ENCODE data around the gene SLC22A2. TPM values are rescaled to one million over a fixed set of nuclear protein-coding genes. Genes with fewer than 3 reads are reported as not detected.

The SLC22A2 gene
- polyA plus RNA-seq, 3 donors: not detected

GRCh38 chr6:160282444-160282843 is 23.8 kb upstream of the SLC22A2 start:
- Mint-ChIP-seq H3K36me3 (no peaks in the 10 kb centered on the region), H3K27me3 (ENCODE audit: low read depth in 3 of 3) (peaks cover 0 to 4% (median 2%) of the 10 kb centered on the region in 3 donors), H3K9me3 (peaks cover 0 to 5% (median 0%) of the 10 kb centered on the region in 7 donors), H3K27ac (no peak overlapping the region), H3K4me1 (no peaks in the 10 kb centered on the region), H3K4me3 (no peak overlapping the region)
- H3K79me2 ChIP-seq (ENCODE audit: insufficient read depth, low read length): no peaks in the 10 kb centered on the region
- no peak overlapping the region for H3K4me3 ChIP-seq (replicated peaks in 1 of 3; ENCODE audit: low read depth in 2 of 3, low read length in 3 of 3)
- no peaks in the 10 kb centered on the region for H3K27me3 ChIP-seq (ENCODE audit: control insufficient read depth in 2 of 2, insufficient read depth in 2 of 2, low read length in 2 of 2)
- H3K9ac ChIP-seq (ENCODE audit: insufficient read depth, low read length, poor library complexity, severe bottlenecking): no peak overlapping the region
- H3K4me1 ChIP-seq (ENCODE audit: control insufficient read depth in 1 of 2, insufficient read depth in 2 of 2, low read length in 2 of 2): no peaks in the 10 kb centered on the region
- H3K36me3 ChIP-seq (replicated peaks in 1 of 2; ENCODE audit: control insufficient read depth in 1 of 2, insufficient read depth in 2 of 2, low read length in 2 of 2): no peaks in the 10 kb centered on the region
- no peak for DNase-seq
- H3K4me2 ChIP-seq (replicated peaks; ENCODE audit: extremely low read depth, low read length, poor library complexity, severe bottlenecking): no peak overlapping the region
- intact Hi-C loops (cut with micrococcal nuclease): no loop called here
- H2AFZ ChIP-seq (ENCODE audit: insufficient read depth, low read depth, low read length, poor library complexity, severe bottlenecking): no peak overlapping the region
- no peak overlapping the region for H3K27ac ChIP-seq (ENCODE audit: low read depth in 1 of 2, low read length in 2 of 2)
- no peak for TF ChIP-seq CTCF (IDR thresholded peaks at IDR 0.05)
- no peaks in the 10 kb centered on the region for H4K20me1 ChIP-seq (ENCODE audit: insufficient read depth, low read length)
- no CpG with 5 or more reads among the region's 1 CpG for whole genome bisulfite sequencing (ENCODE audit: insufficient coverage)
- no peaks in the 10 kb centered on the region for H3K9me3 ChIP-seq (replicated peaks in 1 of 2; ENCODE audit: control insufficient read depth in 1 of 2, insufficient read depth in 1 of 2, low read length in 2 of 2)

- H3K27ac Mint-ChIP-seq: no peak overlapping the region
- Histone ChIP-seq H4K20me1 (ENCODE audit: insufficient read depth, low read length) (no peaks in the 10 kb centered on the region), H3K27me3 (ENCODE audit: control insufficient read depth in 2 of 2, insufficient read depth in 2 of 2, low read length in 2 of 2) (no peaks in the 10 kb centered on the region), H3K9me3 (replicated peaks in 1 of 2; ENCODE audit: control insufficient read depth in 1 of 2, insufficient read depth in 1 of 2, low read length in 2 of 2) (no peaks in the 10 kb centered on the region), H3K79me2 (ENCODE audit: insufficient read depth, low read length) (no peaks in the 10 kb centered on the region), H3K4me3 (replicated peaks in 1 of 3; ENCODE audit: low read depth in 2 of 3, low read length in 3 of 3) (no peak overlapping the region), H3K27ac (ENCODE audit: low read depth in 1 of 2, low read length in 2 of 2) (no peak overlapping the region), H3K9ac (ENCODE audit: insufficient read depth, low read length, poor library complexity, severe bottlenecking) (no peak overlapping the region), H3K36me3 (replicated peaks in 1 of 2; ENCODE audit: control insufficient read depth in 1 of 2, insufficient read depth in 2 of 2, low read length in 2 of 2) (no peaks in the 10 kb centered on the region), H3K4me2 (replicated peaks; ENCODE audit: extremely low read depth, low read length, poor library complexity, severe bottlenecking) (no peak overlapping the region), H2AFZ (ENCODE audit: insufficient read depth, low read depth, low read length, poor library complexity, severe bottlenecking) (no peak overlapping the region), H3K4me1 (ENCODE audit: control insufficient read depth in 1 of 2, insufficient read depth in 2 of 2, low read length in 2 of 2) (no peaks in the 10 kb centered on the region)
- no peak for DNase-seq
- no peak for TF ChIP-seq CTCF (IDR thresholded peaks at IDR 0.05)
- H3K36me3 Mint-ChIP-seq: no peaks in the 10 kb centered on the region
- peaks cover 0 to 5% (median 0%) of the 10 kb centered on the region in 7 donors for H3K9me3 Mint-ChIP-seq
- intact Hi-C loops (cut with micrococcal nuclease): no loop called here
- H3K4me1 Mint-ChIP-seq: no peaks in the 10 kb centered on the region
- H3K4me3 Mint-ChIP-seq: no peak overlapping the region
- H3K27me3 Mint-ChIP-seq (ENCODE audit: low read depth in 3 of 3): peaks cover 0 to 2% (median 1%) of the 10 kb centered on the region in 3 donors
- WGBS (ENCODE audit: insufficient coverage): no CpG with 5 or more reads among the region's 2 CpGs
Observed at GRCh38 chr6:160279850-160280249, 21.2 kb upstream of the SLC22A2 start.
